Aorta (tissue), 4 donors: ENCODE data around the gene HEATR5B. TPM values are rescaled to one million over a fixed set of nuclear protein-coding genes. Genes with fewer than 3 reads are reported as not detected.

Source experiments
- polyA plus RNA-seq, 2 donors: library from polyadenylated mRNA; stranded (reverse); fragments of 200-250 nt; gene quantifications; one replicate each; pipeline ENCODE4 v1.2.3, GENCODE V29; 2013
- total RNA-seq, 2 donors: library from RNA; stranded (reverse); fragmentation: NEBNext Ultra II Directional; extraction: Animal tissue kit (Norgen Biotek cat#: 25700); gene quantifications; one replicate each; pipeline ENCODE4 v1.2.1, GENCODE V29; 2021
- donor health status: healthy with polysubstance abuse.
- donor health status: Bipolar disorder and iron deficiency.
- donor health status: DM: no; HTN: no; CAD: no.
- donor health status: DM: yes; HTN: yes; CAD: no.

The HEATR5B gene
- total and polyA plus RNA-seq, 4 donors: 5.0 to 28.2 (median 15.0) TPM

Other genes starting within 250 kb of the HEATR5B start
- gene STRN, start 117.8 kb downstream of the HEATR5B start, total RNA-seq: 10 to 100 TPM; 31.8 to 33.8 TPM
- 1 to 10 TPM; 5.1 to 6.1 TPM for gene STRN, start 117.8 kb downstream of the HEATR5B start, polyA plus RNA-seq
- 1 to 10 TPM; 6.6 to 6.9 TPM for gene GPATCH11, start 146 bp upstream of the HEATR5B start, total RNA-seq
- 1 to 10 TPM; 4.2 to 8.9 TPM for gene GPATCH11, start 146 bp upstream of the HEATR5B start, polyA plus RNA-seq
- 10 to 100 TPM; 47.1 to 49.5 TPM for gene EIF2AK2, start 72.6 kb upstream of the HEATR5B start, total RNA-seq
- 1 to 10 TPM; 8.4 to 9.7 TPM for gene EIF2AK2, start 72.6 kb upstream of the HEATR5B start, polyA plus RNA-seq
- not detected for gene SULT6B1, start 104.3 kb upstream of the HEATR5B start, total RNA-seq
- not detected for gene SULT6B1, start 104.3 kb upstream of the HEATR5B start, polyA plus RNA-seq
- gene CEBPZOS, start 112.1 kb upstream of the HEATR5B start, total RNA-seq: 10 to 100 TPM; 24.9 to 36.9 TPM
- 100 to 1,000 TPM in 1 of 2 donors, 10 to 100 TPM in 1; 29.3 to 138 TPM for gene CEBPZOS, start 112.1 kb upstream of the HEATR5B start, polyA plus RNA-seq
- 10 to 100 TPM; 37.0 to 38.1 TPM for gene CEBPZ, start 147.2 kb upstream of the HEATR5B start, total RNA-seq
- 10 to 100 TPM; 19.5 to 35.0 TPM for gene CEBPZ, start 147.2 kb upstream of the HEATR5B start, polyA plus RNA-seq
- gene NDUFAF7, start 147.3 kb upstream of the HEATR5B start, total RNA-seq: 10 to 100 TPM; 17.0 to 23.9 TPM
- 10 to 100 TPM in 1 of 2 donors, 1 to 10 TPM in 1; 7.5 to 18.7 TPM for gene NDUFAF7, start 147.3 kb upstream of the HEATR5B start, polyA plus RNA-seq
- 10 to 100 TPM; 43.2 to 54.8 TPM for gene PRKD3, start 240.5 kb upstream of the HEATR5B start, total RNA-seq
- gene PRKD3, start 240.5 kb upstream of the HEATR5B start, polyA plus RNA-seq: 10 to 100 TPM; 14.1 to 14.8 TPM